NCI-H1694 treated with DMSO at 0.1 percent for 48 hours (cell line): ENCODE results near the gene DDX50.
"Not testable (repeated sequence)": the region's sequence is repeated elsewhere in the genome, so short reads cannot be mapped to it uniquely, and the experiment has no call there.

Experiments
- DNase-seq: peaks from one replicate; lab custom pipeline; 2025; lab: John Stamatoyannopoulos, UW

The DDX50 gene

GRCh38 chr10:68901105-68901927 is at the start of gene DDX50:
DDX50 (plus strand) TSS chr10:68901315; CDS start chr10:68901385, 70 bp downstream.
- peak; percentile 98 for DNase-seq

- DNase-seq = no peak
Measured at GRCh38 chr10:68856352-68856751, 44.8 kb upstream of the DDX50 start.

- DNase-seq = no peak
Measured at GRCh38 chr10:68857005-68857404, 44.1 kb upstream of the DDX50 start.

- DNase-seq = no peak
Measured at GRCh38 chr10:68861253-68861652, 39.9 kb upstream of the DDX50 start.

- no peak for DNase-seq
Measured at GRCh38 chr10:68864611-68865010, 36.5 kb upstream of the DDX50 start.

GRCh38 chr10:68868173-68868572 is 32.9 kb upstream of the DDX50 start:
- DNase-seq = not testable (repeated sequence)

- DNase-seq = no peak
Measured at GRCh38 chr10:68869623-68870022, 31.5 kb upstream of the DDX50 start.

- no peak for DNase-seq
Measured at GRCh38 chr10:68870061-68870460, 31.1 kb upstream of the DDX50 start.

- no peak for DNase-seq
Measured at GRCh38 chr10:68870545-68871104, 30.5 kb upstream of the DDX50 start.

GRCh38 chr10:68871105-68871711 is 29.9 kb upstream of the DDX50 start:
- DNase-seq = no peak

GRCh38 chr10:68871731-68872342 is 29.3 kb upstream of the DDX50 start:
- peak; percentile 94 for DNase-seq

- no peak for DNase-seq
Measured at GRCh38 chr10:68876246-68877138, 24.6 kb upstream of the DDX50 start.

- no peak for DNase-seq
Measured at GRCh38 chr10:68877482-68878110, 23.5 kb upstream of the DDX50 start.

GRCh38 chr10:68878496-68878895 is 22.6 kb upstream of the DDX50 start:
- no peak for DNase-seq

- DNase-seq = no peak
Measured at GRCh38 chr10:68879628-68880027, 21.5 kb upstream of the DDX50 start.

- no peak for DNase-seq
Measured at GRCh38 chr10:68880181-68880580, 20.9 kb upstream of the DDX50 start.

GRCh38 chr10:68895041-68895440 is 6.1 kb upstream of the DDX50 start:
- DNase-seq = no peak

- peak; percentile 65 for DNase-seq
Measured at GRCh38 chr10:68897336-68897741, 3.8 kb upstream of the DDX50 start.

GRCh38 chr10:68899186-68899745 is 1.8 kb upstream of the DDX50 start:
- no peak for DNase-seq

GRCh38 chr10:68900427-68901104 is 549 bp upstream of the DDX50 start:
- peak; percentile 63 for DNase-seq
